ENCODE results near the gene STARD13.

STARD13 gene

DNA sequence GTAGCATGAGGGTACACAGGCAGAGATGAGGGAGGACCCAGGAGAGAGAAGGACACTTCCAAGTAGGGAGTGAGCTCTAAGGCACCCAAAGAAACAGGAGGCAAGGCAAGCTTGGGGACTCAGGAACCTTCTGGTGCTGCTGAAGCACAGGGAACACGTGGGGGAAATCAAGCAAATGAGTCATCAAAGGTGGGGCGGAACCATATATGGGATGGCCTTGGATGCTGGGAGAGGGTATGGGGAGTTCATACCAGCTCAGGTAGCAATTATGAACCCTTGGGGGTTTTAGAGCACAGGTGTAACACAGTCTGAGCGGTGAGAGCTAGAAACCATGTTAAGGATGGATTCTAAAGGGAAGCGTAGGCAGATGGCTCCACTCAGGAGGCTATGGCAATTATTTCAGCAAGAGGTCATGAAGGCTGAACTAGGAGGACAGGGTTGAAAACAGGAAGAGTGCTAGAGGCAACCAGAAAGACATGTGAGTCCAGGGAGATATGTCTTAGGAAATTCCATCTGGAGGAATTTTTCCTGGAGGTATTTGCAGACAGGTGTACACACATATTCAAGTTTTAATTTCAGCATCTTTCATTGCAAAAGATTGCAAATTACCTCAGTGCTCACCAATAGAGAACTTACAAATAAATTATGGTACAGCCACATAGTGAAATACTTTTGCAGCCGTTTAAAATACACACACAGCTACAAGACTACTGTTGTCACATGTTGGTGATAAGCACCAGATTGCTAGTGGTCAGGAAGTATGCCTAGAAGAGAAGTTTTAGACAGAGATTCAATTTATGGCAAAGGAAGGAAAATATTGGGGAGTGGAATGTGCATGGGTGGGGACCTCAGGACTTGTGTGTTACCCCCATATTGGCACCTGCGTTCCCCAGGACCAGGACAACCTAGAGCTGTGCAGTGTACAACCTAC is 77.0 kb downstream of the STARD13 start:
- DNase-seq (ENCODE audit: low read depth): peak; percentile 80
- H3K4me3 ChIP-seq (ENCODE audit: low read length): no peak overlapping the region
- TF ChIP-seq, protein P1, sequence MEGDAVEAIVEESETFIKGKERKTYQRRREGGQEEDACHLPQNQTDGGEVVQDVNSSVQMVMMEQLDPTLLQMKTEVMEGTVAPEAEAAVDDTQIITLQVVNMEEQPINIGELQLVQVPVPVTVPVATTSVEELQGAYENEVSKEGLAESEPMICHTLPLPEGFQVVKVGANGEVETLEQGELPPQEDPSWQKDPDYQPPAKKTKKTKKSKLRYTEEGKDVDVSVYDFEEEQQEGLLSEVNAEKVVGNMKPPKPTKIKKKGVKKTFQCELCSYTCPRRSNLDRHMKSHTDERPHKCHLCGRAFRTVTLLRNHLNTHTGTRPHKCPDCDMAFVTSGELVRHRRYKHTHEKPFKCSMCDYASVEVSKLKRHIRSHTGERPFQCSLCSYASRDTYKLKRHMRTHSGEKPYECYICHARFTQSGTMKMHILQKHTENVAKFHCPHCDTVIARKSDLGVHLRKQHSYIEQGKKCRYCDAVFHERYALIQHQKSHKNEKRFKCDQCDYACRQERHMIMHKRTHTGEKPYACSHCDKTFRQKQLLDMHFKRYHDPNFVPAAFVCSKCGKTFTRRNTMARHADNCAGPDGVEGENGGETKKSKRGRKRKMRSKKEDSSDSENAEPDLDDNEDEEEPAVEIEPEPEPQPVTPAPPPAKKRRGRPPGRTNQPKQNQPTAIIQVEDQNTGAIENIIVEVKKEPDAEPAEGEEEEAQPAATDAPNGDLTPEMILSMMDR (IDR thresholded peaks at IDR 0.05; ENCODE audit: insufficient read depth, low read depth, low read length, missing control alignments): no peak

- no peak overlapping the region for H3K4me3 ChIP-seq (ENCODE audit: low read length)
- TF ChIP-seq, protein P1 (IDR thresholded peaks at IDR 0.05; ENCODE audit: insufficient read depth, low read depth, low read length, missing control alignments): no peak
- peak; percentile 88 for DNase-seq (ENCODE audit: low read depth)
These were observed 78.0 kb downstream of the STARD13 start for GRCh38 chr13:33207615-33207961.

- DNase-seq (ENCODE audit: low read depth): no peak
- TF ChIP-seq, protein P1 (IDR thresholded peaks at IDR 0.05; ENCODE audit: insufficient read depth, low read depth, low read length, missing control alignments): no peak
- no peak overlapping the region for H3K4me3 ChIP-seq (ENCODE audit: low read length)
These were observed 78.5 kb downstream of the STARD13 start for GRCh38 chr13:33206945-33207614.

GRCh38 chr13:33206425-33206824 is 79.1 kb downstream of the STARD13 start:
- TF ChIP-seq, protein P1 (IDR thresholded peaks at IDR 0.05; ENCODE audit: insufficient read depth, low read depth, low read length, missing control alignments): no peak
- H3K4me3 ChIP-seq (ENCODE audit: low read length): no peak overlapping the region
- DNase-seq (ENCODE audit: low read depth): peak; percentile 53

DNA sequence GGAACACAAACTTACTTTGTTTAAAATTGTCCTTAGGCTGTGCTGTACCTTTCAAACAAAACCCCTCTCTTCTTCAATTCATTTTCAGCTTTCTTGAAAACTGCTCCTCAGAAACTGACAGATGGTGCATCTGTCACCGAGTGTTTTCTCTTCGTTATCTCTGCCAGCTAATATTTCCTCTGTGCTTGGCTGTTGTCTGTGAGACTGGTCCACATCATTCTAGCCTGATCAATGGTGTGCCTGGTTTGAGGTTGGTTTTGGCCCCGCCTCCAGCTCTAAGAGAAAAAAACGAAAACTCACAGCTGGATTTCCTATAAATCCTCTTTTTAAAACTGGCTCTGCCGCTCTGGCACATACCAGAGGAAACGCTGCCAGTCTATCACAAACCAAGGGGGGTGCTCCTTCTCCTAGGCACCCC is 79.7 kb downstream of the STARD13 start:
- no peak overlapping the region for H3K4me3 ChIP-seq (ENCODE audit: low read length)

GRCh38 chr13:33205224-33205623 is 80.3 kb downstream of the STARD13 start:
- H3K4me3 ChIP-seq (ENCODE audit: low read length): no peak overlapping the region
- TF ChIP-seq, protein P1 (IDR thresholded peaks at IDR 0.05; ENCODE audit: insufficient read depth, low read depth, low read length, missing control alignments): no peak
- no peak for DNase-seq (ENCODE audit: low read depth)

More for the DNA sequence above, 79.7 kb downstream of the STARD13 start:
- TF ChIP-seq, protein P1 (IDR thresholded peaks at IDR 0.05; ENCODE audit: insufficient read depth, low read depth, low read length, missing control alignments): no peak
- no peak for DNase-seq (ENCODE audit: low read depth)
